ENCODE data around the gene GRK5.
"Not testable (repeated sequence)": the region's sequence is repeated elsewhere in the genome, so short reads cannot be mapped to it uniquely, and the experiment has no call there.

Gene GRK5

DNA sequence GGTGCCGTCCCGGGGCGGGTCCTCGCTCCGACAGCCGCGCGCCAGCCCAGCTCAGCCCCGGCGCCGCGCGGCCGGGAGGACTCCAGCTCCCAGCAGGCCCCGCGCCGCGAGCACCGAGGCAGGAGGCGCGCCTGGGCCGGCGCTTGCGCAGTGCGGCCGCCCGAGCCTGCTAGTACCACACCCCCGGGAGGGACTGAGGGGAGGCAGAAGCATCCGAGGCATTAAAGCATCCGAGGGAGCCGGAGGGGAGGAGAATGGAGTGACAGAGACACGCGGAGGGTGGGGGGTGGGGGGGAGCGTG, at the start of gene GRK5:
GRK5 (plus strand) TSS at position 206 of the 301 bp plus-strand sequence. CDS start 347 bp downstream, outside the sequence.
- peak; percentile 82 to 91 (median 90) for DNase-seq (ENCODE audit: low read depth in 3 of 3)

DNA sequence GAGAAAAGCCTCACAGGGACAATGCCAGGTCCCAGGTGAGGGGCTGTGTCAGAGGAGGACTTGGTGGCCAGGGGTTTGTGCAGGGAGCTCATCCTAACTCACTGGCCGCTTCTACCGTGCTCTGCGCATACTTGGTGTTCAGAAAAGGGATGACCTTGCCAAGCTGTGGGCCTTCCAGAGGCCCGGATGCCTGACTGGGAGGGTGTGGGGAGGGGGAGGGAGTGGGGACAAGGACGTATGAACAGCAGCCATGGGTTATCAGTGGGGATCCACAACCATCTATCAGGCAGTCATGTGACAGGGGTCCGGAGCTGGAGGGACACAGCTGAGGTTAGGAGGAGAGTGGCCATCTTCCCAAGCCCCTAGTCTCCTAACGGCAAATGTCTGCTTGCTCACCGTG, 48.0 kb upstream of the GRK5 start:
- DNase-seq (ENCODE audit: low read depth in 3 of 3), result no peak

DNA sequence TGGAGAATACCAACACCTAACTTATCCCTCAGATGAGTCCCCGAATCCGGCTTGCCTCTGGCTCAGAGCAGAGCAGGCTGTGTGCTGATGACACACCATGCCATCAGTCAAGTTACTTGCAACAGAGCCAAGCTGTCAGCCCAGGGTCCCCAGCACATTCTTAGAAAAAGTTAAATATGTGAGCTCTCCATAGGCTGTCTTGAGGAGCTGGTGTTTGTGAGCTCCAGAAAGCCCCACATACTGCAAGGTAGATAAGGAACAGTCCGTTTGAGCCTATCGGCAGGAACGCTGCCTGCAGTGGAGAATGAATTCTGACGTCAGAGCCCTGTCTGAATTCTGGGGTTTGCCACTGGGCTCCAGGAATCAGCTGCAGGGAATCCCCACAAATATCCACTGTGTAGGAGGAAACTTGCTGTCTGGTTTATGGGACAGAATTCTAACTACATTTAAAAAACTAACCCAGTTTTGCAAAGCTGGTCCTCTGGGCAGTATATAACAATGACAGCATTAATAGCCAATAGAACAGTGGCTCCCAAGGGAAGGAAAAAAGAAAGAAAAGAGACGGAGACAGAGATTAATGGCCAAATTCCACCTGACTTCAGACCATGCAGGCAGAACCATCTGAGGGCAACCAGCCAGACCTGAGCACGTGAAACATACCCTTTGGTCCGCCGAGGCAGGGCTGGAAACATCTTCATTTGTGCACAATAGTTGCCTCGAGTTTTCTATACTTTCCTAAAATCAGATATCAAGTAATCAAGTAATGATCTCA, 45.5 kb upstream of the GRK5 start:
- no peak for DNase-seq (ENCODE audit: low read depth in 3 of 3)

DNA sequence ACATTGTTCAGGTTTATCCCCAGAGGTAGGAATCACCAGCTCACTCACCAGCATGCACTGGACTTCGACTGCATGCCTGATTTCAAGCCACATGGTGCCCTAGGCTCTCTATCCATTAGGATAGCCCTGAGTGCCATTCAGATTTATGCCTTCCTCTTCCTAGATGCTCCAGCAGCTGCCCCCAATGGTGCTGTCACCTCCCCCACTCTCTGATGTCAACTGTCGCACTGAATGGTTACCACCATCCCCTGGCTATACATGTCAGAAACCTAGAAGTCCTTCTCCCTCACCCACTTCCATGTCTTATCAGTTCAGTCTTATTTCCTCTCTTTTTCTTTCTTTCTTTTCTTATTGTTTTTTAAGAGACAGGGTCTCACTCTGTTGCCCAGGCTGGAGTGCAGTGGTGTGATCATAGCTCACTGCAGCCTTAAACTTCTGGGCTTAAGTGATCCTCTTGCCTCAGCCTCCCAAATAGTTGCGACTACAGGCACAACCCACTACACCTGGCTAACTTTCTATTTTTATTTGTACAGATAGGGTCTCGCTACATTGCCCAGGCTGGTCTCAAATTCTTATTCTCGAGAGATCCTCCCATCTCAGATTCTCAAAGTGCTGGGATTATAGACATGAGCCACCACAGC, 44.8 kb upstream of the GRK5 start:
- no peak for DNase-seq (ENCODE audit: low read depth in 3 of 3)

DNA sequence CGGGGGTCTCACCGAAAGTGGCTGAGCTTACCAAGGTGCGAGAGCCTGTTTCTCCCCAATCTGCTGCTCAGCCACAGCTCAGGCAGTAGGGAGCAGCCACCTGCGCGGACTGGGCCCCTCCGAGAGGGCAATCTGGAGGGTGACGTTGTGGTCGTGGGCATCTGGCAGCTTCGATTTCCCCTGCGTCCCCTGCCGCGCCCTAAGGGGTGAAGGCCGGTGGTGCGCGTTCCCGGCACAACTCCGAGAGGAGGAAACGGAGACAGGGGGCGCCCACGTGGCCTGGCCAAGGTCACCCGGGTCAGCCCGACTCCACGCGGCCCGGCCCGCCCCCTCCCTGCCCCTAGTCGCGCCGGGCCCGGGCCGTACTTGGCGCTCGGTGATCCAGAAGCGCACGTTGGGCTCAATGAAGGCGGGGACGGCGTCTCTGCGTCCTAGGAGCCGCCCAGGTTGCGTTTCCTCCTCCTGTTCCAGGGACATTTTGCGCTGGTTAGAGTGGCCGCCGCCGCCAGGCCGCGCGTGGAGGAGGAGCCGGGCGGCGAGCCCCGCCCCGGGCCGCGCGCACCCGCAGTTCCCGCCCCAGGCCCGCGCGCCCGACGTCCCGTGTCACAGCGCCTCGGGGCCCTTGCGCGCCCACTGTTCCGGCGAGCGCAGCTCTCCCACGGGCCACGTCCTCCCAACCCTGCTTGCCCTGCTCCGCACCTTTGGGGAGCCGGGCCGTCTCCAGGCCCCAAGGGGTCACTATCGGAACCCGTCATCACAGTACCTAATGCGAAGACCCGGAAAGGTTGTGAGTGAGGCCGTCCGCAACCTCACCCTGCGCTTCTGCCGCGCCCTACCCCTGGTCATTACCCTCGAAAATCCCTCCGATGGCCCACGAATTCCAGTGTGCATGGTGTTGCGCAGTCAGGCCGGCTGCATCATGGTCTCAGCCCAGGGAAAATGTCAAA, 41.9 kb upstream of the GRK5 start, which contains the start of gene SFXN4:
SFXN4 (minus strand) TSS at position 544 of the 947 bp plus-strand sequence; CDS start at position 477, 67 bp downstream.
- DNase-seq (ENCODE audit: low read depth in 3 of 3), result peak; percentile 61 to 78 (median 74)

DNA sequence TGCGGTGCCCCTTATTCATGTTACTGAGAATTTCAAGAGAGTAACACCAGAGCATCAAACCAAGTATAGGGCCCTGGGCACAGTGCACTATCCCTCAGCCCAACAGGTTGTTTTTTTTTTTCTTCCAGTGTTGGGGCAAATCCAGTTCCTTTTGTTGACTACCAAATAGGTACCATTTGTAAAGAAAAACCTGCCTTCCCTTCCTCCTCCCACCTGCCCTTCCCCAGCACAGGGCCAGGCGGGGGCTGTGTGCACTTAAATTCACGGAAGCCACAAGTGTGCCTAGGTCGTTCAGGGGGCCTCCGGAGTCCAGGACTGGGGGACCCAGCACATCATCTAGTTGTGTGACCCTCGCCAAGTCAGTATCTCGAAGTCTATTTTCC, 41.3 kb upstream of the GRK5 start:
- no peak for DNase-seq (ENCODE audit: low read depth in 3 of 3)

DNA sequence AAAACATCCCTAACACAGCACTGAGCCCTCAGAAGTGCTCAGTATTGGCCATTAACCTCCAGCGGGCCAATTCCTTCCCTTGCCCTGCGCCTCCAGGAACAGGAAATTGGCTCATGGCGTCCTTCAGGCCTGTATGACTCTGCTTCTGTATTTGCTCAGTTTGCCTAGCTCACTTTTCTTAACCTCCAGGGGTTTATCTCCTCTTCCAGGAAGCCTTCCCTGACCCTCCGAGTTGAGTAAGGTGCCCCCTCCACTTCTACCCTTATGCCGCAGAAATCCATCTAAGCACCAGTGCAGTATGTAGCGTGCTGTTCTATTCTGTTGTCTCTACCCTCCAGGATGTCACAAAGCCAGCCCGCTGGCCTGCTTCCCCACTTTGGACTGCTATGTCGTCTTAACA, 40.8 kb upstream of the GRK5 start:
- DNase-seq (ENCODE audit: low read depth in 3 of 3), result no peak

DNA sequence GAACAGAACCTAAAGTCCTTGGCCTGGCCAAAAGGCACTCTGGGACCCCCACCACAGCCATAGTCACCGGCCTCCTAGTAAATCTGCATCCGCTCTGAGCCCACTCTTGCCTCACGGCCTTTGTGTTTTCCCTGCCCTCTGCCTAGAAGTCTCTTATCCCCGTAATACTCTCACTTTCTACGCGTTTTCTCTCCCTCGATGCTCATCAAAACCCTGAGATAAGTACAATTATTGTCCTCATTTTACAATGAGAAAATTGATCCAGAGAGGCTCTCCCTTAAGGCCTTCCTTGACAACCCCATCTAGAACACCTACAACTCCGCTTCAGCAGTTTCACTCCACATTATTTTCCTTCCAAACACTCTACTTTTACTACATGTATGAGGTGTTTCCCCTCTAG, 40.3 kb upstream of the GRK5 start:
- DNase-seq (ENCODE audit: low read depth in 3 of 3), result no peak

DNA sequence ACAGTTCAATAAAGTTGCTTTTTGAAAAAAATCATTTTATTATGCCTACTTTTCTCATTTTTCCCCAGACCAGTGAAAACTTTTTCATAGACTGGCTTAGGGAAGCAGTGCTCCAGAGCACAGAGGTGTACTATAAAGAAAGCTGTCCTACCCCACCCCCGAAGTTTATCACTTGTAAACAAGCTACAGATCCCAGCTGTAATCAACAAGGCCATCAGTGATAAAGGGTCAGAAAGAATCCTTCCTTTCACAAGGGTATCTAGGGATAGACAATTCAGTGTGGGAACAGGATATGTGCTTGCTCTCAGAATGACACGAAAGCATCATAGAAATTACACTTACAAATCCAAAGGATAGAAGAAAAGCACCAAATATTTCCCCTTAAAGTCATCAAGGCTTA, 33.3 kb upstream of the GRK5 start:
- no peak for DNase-seq (ENCODE audit: low read depth in 3 of 3)

DNA sequence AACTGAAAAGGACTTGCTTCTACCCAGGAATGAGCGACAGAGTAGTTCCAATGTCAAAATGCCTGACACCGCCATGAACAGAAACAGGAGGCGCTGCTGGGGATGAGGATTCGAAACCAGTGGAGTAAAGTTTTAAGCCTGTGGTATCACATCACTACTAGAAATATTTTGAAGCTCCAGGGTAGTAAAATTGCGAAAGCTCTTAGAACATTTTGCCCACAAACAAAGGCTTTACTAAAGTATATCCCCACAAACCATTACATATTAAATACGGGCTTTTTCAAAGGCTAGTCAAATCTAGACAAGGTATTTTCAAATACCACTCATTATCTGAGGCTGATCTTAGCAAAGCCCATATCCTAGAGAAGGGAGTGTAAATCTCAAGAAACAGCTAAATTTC, 31.2 kb upstream of the GRK5 start:
- DNase-seq (ENCODE audit: low read depth in 3 of 3), result no peak

DNA sequence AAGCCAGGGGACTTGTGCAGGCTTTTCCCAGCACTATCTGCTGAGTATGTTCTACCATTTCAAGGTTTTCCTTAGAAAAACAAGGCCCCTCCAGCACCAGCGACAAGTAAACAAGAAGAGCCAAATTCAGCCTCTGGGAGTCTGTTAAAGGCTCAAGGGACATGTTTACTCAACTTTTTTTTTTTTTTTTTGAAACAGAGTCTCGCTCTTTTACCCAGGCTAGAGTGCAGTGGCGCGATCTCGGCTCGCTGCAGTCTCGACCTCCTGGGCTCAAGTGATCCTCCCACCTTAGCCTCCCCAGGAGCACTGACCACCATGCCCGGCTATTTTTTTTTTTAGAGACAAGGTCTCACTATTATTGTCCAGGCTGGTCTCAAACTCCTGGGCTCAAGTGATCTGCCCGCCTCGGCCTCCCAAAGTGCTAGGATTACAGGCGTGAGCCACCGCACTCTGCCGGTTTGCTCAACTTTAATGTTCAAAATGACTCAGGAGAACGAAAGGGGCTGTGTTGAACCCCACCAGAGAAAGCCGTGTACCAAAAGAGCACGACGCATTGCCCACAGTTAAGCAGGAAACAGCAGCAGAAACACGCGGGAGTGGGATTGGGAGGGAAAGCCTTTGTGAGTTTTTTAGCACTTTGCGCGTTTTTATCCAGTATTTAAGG, 29.5 kb upstream of the GRK5 start:
- DNase-seq (ENCODE audit: low read depth in 3 of 3), result peak in 1 of 3 experiments; percentile 31

DNA sequence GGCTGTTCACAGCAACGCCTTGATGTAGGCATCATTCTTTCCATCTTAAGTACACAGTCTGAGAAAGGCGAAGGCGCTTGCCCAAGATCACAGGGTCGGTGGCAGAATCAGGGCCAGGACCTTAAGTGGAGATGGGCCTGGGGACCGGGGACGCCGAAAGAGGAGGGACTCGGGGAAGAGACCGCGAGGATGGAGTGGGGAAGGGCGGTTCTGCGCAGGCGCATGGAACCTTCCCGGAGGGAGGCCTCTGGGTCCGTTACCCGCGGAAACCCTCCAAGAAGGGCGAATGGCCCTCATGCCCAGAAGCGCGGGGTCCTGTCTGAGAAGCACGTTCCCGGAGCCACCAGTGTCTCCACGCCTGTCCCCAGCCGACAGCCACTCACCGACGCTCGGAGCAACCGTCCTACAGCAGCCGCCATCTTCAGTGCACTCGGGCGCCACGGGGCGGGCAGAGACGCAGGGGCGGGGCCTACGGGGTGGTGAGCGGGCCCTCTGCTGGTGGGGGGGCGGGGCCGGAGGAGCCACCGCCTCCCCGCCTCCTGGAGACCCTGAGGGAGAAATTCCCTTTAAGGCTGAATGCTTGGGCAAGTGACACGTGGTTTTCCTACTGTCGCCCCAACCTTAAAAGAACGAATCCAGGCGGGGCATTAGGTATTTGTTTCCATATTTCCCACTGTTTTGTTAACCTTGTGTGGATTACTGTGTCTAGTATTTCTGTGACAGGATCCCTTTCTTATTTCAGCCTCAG, 28.8 kb upstream of the GRK5 start, which contains the start of gene PRDX3:
PRDX3 (minus strand) TSS at position 441 of the 748 bp plus-strand sequence; CDS start at position 419, 22 bp downstream.
- peak; percentile 84 to 96 (median 88) for DNase-seq (ENCODE audit: low read depth in 3 of 3)

DNA sequence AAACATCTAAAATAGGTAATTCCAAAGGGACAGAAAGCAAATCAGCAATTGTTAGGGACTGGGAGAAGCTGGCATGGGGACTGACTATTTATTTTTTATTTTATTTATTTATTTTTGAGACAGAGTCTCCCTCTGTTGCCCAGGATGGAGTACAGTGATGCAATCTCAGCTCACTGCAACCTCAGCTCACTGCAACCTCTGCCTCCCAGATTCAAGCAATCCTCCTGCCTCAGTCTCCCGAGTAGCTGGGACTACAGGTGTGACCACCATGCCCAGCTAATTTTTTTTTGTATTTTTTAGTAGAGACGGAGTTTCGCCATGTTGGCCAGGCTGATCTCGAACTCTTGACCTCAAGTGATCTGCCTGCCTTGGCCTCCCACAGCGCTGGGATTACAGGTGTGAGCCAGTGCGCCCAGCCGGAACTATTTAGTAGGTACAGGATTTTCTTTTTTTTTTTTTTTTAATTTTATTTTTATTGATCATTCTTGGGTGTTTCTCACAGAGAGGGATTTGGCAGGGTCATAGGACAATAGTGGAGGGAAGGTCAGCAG, 26.4 kb upstream of the GRK5 start:
- not testable (repeated sequence) for DNase-seq (ENCODE audit: low read depth in 3 of 3)

DNA sequence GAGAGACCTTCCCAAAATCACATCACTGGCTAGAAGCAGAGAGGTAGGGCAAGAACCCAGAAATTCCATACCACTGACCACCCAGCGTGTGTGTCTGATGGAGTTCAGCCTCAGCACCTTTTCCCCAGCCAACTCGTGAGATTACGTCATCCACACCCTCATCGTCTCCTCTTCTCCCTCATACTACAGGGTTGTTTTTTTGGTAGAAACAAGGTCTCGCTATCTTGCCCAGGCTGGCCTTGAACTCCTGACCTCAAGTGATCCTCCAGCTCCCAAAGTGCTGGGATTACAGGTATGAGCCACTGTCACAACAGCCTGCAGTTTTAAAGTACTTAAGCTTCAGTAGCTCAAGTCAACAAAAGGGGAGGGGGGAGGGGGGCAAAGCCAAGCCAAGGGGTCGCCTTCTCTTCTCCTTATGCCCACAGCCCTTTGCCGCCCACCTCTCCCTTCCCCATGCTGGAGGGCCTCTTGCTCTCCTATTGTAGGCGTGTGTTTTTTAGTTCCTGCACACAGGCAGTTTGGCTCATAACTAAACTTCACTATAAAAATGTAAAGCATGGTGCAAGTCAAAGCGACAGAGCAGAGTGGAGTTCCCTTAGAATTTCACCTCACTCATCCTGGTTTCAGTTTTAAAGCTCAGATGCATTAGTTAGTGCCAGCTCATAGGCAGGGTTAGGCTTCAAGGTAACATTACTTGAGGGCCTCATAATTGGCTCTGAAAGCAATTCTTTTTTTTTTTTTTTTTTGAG, 23.5 kb upstream of the GRK5 start:
- DNase-seq (ENCODE audit: low read depth in 3 of 3), result no peak

DNA sequence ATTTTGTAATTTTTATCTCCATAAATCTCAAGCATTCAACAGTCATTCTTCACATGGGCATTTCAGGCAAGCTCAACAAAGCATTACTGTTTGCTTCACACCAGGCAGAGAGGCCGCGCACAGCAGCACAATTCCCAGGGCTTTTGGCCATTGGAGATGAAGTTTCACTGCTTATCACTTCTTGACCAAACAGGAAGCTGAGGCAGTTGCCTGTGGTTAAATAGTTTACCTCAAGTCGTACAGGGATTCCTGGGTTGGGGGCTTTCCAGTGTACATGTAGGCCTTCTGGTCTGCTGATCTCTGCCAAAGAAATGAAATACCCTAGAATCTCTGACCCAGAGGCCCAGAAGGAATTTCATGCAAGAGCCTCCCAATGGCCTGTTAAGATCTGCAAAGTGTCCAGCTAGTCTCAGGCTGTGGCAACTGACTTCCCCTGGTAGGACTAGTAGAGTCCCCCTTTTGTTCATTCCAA, 17.5 kb upstream of the GRK5 start:
- no peak for DNase-seq (ENCODE audit: low read depth in 3 of 3)

DNA sequence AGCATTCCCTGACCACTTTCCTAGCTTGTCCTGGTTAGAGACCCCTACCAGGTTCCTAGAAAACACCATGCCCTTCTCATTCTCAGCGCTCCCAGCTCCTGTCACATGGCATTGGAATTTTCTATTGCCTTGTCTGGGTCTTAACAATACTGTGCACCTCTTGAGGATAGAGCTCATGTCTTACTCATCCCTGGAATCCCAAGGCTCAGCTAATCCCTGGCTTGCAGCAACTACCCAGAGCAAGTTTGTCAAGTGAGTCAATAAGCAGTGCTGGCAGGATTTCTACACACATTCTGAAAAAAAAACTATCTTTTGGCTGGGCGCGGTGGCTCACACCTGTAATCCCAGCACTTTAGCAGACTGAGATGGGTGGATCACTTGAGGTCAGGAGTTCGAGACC, 17.0 kb upstream of the GRK5 start:
- no peak for DNase-seq (ENCODE audit: low read depth in 3 of 3)

DNA sequence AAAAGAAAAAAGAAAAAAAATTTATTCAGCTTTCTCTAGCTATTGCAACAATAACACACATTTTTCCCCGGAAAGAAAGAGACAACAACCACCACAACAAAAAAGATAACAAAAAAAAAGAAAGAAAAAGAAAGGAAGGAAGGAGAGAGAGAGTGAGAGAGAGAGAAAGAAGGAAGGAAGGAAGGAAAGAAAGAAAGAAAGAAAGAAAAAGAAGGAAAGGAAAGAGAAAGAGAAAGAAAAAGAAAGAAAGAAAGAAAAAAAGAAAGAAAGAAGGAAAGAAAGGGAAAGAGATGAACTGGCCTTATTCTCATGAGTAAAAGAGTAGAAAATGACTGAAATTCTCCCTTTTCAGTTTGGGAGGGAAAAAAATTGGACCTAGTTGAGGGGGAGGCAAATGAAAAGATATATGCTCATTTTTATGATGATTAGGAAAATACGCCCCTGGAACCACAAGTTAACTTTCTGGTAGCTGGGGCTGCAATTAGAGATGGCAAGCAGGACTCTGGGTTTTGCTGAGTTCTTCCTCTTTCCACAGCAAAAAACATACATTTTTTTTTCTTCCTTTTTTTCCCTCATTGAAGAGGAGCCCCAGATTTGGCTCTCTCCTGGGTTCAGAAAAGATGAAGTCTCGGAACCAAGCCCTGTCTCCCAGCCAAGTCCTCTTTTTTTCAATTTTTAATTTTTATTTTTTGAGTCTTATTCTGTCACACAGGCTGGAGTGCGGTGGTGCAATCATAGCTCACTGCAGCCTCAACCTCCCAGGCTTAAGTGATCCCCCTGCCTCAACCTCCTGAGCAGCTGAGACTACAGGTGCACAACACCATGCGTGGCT, 16.2 kb upstream of the GRK5 start:
- no peak for DNase-seq (ENCODE audit: low read depth in 3 of 3)

DNA sequence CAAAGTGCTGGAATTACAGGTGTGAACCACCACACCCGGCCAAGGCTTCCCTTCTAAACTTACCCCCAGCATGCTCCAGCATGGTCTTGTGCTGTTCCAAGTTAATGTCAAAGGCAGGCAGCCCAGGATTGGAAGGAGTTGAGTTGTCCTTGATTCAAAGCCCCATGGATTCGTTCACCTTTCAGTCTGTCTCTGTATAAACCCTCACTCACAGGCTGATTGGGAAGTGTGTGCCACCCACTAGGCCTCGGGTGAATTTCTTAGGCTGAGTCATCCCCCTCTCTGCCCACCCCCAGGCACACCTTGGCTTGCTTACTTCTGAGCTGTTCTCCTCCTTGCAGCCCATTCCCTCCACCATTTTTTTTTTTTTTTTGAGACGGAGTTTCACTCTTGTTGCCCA, 15.5 kb upstream of the GRK5 start:
- no peak for DNase-seq (ENCODE audit: low read depth in 3 of 3)

DNA sequence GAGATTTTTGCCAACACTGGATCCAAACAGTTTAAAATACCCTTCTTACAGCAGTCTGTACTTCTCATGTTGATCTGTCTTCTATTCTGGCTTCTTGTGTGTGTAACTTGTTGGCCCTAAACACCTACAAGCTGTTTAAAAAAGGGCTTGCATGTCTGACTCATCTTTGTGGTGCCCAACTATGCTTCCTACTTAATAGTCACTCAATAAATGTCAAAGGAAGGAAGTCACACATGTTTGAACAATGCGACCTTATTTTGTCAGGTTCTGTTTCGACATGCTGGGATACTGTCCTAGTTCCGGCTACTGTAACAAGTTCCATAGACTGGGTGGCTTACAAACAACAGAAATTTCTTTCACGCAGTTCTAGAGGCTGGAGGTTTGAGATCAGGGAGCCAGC, 9.4 kb upstream of the GRK5 start:
- no peak for DNase-seq (ENCODE audit: low read depth in 3 of 3)

Data from stimulated activated CD4-positive, alpha-beta T cell treated with anti-CD3 and anti-CD28 coated beads, TNF-alpha, amount 100 ng/mL, for 24 hours (primary cell).